AG08396 (cell line): Measurements from ENCODE around the gene NHSL2.

ENCODE experiments used
- DNase-seq: peaks from one replicate; pipeline ENCODE4 v3.0.0; 2012; ENCODE audit warnings: low spot score, mixed read lengths

NHSL2 gene

GRCh38 chrX:72020204-72020603 is 109.6 kb downstream of the NHSL2 start:
- DNase-seq: no peak

- no peak for DNase-seq
These were observed 110.1 kb downstream of the NHSL2 start for GRCh38 chrX:72020788-72021187.

- no peak for DNase-seq
These were observed 111.3 kb downstream of the NHSL2 start for GRCh38 chrX:72021975-72022374.

GRCh38 chrX:72023071-72023470 is 112.4 kb downstream of the NHSL2 start:
- no peak for DNase-seq

- no peak for DNase-seq
These were observed 114.7 kb downstream of the NHSL2 start for GRCh38 chrX:72025236-72025770.

DNA sequence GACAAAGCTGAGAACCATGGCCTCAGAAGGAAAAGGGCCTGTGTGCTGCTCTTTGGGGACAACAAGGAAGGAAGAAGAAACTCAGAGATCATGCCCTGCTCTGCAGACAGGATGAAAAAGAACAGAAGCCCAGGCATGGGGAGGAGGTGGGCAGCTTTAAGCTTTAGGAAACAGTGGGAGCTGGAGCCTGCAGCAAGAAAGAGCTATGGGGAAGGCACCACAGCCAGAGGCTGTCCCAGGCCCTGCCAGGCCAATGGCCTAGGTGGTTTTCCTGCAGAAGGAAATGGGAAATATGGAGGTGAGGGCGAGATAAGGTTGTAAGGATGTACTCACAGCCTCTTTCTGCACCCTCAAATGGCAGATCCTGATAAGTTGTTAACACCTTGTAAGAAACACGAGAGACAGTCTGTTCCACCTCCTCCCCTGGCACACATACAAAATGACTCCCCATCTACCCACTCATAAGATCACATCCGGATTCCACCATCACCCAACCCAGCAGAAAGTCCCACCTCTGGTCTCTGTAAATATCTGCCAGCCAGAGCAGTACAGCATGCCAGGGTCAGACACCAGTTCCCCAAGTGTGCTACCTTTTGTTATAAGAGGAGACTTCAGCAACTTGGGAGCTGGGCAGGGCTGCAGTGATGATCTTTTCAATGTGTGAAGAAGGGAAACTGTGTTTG is 115.8 kb downstream of the NHSL2 start:
- no peak for DNase-seq

DNA sequence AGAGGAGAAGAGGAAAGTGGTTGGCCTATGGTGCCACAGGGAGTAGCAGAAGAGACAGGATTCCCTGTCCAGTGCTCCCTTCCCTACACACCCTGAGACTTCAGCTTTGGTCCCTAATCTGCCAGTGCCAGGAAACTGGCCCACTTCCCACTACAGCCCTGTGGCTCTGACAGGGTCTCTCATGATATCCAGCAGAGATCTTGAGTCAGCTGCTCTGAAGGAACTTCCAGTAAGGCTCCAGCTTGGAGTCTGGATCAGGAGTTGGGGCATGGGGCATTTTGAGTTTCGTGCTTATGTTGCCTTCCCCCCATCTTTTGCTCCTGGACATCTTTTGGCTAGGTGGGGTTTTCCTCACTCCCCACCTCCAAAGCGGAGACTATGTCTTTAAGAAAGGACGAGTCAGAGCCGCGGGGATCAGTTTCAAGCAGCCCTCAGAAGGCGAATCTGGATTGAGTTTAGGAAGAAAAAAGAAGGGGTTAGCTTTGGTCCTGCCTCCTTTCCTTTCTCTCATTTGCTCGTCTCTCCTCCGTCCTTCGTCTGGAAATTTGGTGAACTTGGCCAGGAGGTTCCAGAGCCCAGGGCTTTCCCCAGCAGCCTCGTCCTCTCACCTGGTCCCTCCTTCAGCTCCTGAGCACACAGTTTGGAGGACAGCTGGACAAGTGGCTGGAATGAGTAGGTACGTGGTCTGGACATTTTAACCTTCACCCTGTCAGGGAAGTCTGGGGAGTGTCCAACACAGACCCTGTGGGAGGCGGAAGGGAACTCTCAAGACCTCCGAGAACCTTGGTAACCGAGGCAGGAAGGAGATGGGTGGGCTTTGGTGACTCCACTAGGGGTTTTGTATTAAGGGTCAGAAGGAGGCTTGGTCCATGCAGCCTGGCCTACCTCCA is 116.6 kb downstream of the NHSL2 start:
- DNase-seq: no peak

GRCh38 chrX:72027914-72028307 is 117.3 kb downstream of the NHSL2 start:
- no peak for DNase-seq

DNA sequence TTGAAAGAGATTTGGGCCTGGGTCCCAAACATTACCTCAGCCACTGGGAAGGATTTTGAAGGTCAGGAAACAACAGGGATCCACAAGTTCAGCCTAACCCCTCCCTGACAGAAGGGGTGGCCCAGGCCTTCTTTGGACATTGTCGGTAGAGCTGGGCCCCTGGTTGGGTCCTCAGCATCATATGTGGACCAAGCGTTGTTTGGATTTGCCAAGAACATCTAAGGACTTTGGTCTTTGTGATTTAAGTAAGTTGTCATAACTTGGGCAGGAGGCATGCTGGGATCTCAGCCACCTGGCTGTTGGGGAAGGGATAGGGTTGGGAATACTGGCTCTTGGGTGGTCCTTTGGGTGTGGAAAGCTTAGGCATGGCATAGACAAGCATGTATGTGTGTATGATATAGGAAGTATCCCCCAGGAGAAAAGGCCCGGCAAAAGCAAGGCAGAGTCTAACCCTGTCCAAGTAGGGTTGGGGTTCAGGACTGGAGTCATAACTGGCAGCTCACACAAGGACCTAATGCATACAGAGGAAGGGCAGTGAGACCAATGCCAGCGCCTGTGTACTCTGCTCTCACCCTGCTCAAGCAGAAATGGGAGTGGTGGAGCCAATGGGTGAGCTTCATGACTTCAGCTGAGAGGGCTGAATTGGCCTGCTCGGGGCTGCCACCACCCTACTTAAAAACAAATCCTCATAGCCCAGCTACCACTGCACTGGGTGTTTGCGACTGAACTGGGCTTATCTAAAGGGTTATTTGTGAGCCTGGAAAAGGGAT is 118.2 kb downstream of the NHSL2 start:
- no peak for DNase-seq

DNA sequence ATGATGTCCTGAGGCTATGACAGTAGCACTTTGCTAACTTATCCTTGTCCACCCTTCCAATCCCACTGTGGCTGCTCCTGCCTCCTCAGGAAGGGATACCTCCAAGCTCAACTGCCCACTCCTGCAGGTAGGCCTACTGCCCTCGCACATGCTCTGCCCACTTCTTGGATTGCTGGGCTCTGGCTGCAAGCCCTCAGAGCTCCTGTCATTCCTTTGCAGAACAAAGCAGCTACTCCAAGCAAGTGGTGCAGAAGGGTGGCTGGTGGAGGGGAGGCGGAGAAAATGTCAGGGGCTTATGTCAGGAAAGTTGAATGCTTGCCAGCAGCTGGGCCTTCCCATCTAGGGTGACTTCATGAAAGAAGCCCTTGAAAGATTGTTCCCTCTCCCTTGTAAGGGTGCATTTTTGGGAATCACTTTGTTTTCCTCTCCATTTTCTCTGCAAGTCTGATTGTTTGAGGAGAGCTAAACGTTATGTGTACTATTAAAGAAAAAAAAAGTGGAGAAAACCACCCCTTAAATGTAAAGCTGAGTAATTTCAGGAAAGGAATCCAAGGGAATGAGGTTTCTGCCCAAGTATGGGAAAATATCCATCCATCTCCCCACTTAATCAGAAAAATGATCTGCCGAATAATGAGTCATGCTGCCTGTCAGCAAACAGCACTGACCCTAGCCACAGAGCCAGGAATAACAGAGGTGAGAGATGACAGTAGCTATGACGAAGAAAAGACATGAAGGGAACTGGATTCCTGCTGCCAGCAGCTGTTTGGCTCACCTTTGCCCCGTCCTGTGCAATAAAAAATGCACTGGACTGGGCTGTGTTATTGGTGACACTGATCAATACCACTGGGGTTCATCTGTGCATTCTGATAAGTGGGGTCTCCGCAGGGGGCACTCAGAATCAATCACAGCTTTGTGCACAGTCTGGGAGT is 119.1 kb downstream of the NHSL2 start:
- peak; percentile 55 for DNase-seq

DNA sequence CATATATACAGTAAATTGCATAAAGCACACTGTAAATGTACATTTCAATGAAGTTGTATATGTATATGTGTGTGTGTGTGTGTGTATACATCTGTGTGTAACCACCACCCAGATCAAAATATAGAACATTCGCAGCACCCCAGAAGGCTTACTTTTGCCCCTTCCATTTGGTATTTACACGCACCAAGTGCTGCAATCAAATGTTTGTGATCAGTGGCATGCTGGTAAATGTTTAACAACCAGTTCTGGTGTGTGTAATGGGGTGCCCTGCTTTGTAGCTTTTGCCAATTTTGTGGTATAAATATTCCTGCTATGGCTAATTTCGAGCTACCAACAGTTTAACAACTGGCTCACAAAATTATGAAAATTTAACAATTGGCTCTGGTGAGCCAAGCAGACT is 119.8 kb downstream of the NHSL2 start:
- DNase-seq: no peak

DNA sequence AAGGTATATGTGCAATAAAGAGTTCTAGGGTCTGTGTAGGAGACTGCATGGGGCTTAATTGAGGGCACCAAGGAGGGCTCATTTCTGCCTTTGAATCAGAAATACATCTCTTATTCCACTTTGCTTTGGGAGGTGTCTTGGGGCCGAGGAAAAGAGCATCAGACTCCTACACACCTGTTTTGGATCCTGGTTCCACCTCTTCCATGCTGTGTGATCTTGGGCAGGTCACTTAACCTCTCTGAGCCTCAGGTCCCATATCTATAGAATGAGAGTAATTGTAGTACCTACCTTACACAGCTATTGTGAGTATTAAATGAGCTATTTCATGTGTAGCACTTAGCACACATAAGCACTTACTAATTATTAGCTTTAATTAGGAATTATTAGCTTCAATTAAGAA is 120.5 kb downstream of the NHSL2 start:
- no peak for DNase-seq

DNA sequence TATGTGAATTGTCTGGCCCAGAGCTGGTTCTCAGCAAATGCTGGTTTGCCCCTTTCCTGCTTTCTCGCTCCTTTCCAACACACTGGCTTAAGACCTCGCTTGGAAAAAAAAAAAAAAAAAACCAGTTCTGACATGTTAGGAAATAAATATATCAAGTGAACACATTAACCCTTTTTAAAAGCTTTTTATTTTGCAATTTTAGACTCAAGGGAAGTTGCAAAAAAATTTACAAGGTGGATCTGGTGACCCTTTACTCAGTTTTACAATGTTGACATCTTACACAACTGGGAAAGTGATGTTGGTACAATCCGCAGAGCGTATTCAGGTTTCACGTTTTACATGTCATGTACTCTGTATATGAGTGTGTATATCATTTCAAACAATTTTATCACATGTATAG is 121.0 kb downstream of the NHSL2 start:
- DNase-seq: no peak

- no peak for DNase-seq
These were observed 127.0 kb downstream of the NHSL2 start for GRCh38 chrX:72037601-72038000.

GRCh38 chrX:72038016-72038415 is 127.4 kb downstream of the NHSL2 start:
- no peak for DNase-seq

DNA sequence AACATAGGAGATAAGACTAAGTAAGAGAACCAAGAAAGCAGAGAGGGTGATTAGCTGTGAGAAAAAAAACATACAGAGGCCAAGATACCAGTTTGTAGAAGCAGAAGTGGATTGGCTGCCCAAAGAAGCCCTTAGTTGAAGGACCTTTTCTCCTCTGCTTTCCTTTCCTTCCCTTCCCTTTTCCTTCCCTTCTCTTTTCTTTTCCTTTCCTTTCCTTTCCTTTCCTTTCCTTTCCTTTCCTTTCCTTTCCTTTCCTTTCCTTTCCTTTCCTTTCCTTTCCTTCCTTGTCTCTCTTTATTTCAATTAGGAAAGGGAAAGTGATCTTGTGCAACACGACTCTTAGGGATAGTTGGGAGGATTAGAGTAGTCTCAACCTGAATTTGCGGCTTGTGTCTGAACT is 128.2 kb downstream of the NHSL2 start:
- no peak for DNase-seq

- no peak for DNase-seq
These were observed 129.9 kb downstream of the NHSL2 start for GRCh38 chrX:72040506-72040905.

DNA sequence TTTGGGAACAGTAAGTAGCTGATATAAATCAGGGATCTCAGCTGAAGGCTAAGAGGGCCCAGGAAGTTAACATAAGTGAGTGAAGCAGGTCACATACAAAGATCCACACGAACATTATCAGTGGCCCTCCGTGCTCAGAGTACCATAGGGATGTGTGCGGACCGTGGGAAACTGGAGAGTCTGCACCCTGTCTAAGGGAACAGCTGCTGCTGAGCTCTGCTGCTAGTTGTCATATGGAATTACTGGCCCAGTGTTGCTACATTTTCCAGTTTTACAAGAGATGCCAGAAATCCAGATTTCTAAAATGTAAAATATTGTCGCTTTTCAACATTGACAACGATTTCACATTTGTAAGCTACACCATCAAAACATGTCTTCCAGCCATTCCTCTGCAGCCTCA is 130.5 kb downstream of the NHSL2 start:
- DNase-seq: no peak

- no peak for DNase-seq
These were observed 131.5 kb downstream of the NHSL2 start for GRCh38 chrX:72041871-72042851.

DNA sequence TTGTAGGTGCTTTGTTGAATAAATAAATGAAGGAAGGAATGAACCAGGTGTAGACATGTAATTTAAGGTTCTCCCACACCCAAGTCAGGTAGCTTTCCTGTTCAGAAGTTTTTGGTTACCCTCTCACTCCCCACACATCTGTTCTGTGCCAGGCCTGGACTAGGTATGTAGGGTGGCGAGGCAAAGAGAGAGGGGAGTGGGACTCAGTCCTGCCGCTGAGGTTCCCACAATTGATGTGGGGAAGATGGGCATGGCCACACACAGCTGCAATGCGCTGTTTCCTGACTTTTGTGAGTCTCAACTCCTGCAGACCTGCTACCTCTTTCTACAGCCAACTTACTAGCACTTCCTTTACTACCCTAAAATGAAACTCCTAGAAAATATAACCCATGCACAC is 132.2 kb downstream of the NHSL2 start:
- no peak for DNase-seq
